ENCODE data around the gene PSMD11.
"Not testable (repeated sequence)": the region's sequence is repeated elsewhere in the genome, so short reads cannot be mapped to it uniquely, and the experiment has no call there.

PSMD11 gene

GRCh38 chr17:32450379-32450778, 6.1 kb downstream of the PSMD11 start:
- Histone ChIP-seq H3K36me3 (replicated peaks) (peaks cover 64% of the 10 kb centered on the region), H3K4me1 (peaks cover 13% of the 10 kb centered on the region)
- in situ Hi-C loops (cut with MboI; ENCODE audit: low sequenced_read_pairs); H3K9me3 ChIP-seq; H3K27me3 ChIP-seq (ENCODE audit: low read depth); DNase-seq (ENCODE audit: low spot score in 2 of 2); H3K4me3 ChIP-seq: not testable (repeated sequence)

DNA sequence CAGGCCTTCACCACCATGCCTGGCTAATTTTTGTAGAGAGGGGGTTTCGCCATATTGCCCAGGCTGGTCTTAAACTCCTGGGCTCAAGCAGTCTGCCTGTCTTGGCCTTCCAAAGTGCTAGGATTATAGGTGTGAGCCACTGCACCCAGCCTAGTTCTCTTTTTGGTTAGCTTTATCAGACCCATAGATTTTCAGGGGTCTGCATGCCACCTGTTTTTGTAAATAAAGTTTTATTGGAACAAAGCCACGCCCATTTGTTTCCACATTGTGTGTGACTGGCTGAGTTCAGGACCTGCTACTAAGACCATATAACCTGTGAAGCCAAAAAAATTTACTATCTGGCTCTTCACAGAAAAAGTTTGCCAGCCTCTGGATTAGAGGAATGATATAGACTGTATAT, 7.6 kb downstream of the PSMD11 start:
- in situ Hi-C loops (cut with MboI; ENCODE audit: low sequenced_read_pairs): no loop called here
- no peak for DNase-seq (ENCODE audit: low spot score in 2 of 2)
- no peaks in the 10 kb centered on the region for H3K9me3 ChIP-seq
- H3K4me1 ChIP-seq: peaks cover 3% of the 10 kb centered on the region; the same call in 1 of the 2 replicates
- H3K4me3 ChIP-seq: no peak overlapping the region
- H3K27me3 ChIP-seq (ENCODE audit: low read depth): no peaks in the 10 kb centered on the region
- H3K36me3 ChIP-seq (replicated peaks): peaks cover 74% of the 10 kb centered on the region

GRCh38 chr17:32452281-32452680, 8.0 kb downstream of the PSMD11 start:
- DNase-seq (ENCODE audit: low spot score in 2 of 2): no peak
- in situ Hi-C loops (cut with MboI; ENCODE audit: low sequenced_read_pairs): no loop called here
- H3K9me3 ChIP-seq: no peaks in the 10 kb centered on the region
- no peaks in the 10 kb centered on the region for H3K27me3 ChIP-seq (ENCODE audit: low read depth)
- H3K36me3 ChIP-seq (replicated peaks): peaks cover 72% of the 10 kb centered on the region
- H3K4me3 ChIP-seq: no peak overlapping the region
- H3K4me1 ChIP-seq: no peaks in the 10 kb centered on the region; the same call in 1 of the 2 replicates

- H3K4me1 ChIP-seq: no peaks in the 10 kb centered on the region
- no peak for DNase-seq (ENCODE audit: low spot score in 2 of 2)
- H3K27me3 ChIP-seq (ENCODE audit: low read depth): no peaks in the 10 kb centered on the region
- H3K4me3 ChIP-seq: no peak overlapping the region
- peaks cover 78% of the 10 kb centered on the region for H3K36me3 ChIP-seq (replicated peaks)
- H3K9me3 ChIP-seq: no peaks in the 10 kb centered on the region
- in situ Hi-C loops (cut with MboI; ENCODE audit: low sequenced_read_pairs): no loop called here
Measured at GRCh38 chr17:32453370-32453769, 9.1 kb downstream of the PSMD11 start.

DNA sequence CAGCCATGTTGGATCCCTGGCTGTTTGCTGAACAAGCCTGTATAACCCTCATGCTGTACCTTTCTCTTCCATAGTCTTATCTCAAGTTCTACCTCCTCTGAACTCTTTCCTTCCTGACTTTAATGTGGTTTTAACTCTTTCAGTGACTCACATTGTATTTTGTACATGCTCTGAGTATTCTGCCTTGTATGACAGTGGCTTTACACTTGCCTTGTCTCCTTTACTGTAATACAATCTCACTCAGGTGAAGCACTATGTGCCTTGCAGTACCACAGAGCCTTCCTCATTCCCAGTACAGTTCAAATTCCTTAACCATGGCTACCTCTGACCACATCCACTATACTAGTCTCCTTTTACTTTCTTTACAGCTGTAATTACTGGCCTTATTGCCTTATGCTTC, 14.1 kb downstream of the PSMD11 start:
- Histone ChIP-seq H3K36me3 (replicated peaks) (peaks cover 79% of the 10 kb centered on the region), H3K4me1 (peaks cover 3% of the 10 kb centered on the region; the same call in 1 of the 2 replicates), H3K27me3 (ENCODE audit: low read depth) (no peaks in the 10 kb centered on the region), H3K4me3 (no peak overlapping the region), H3K9me3 (no peaks in the 10 kb centered on the region)
- DNase-seq (ENCODE audit: low spot score in 2 of 2): no peak
- in situ Hi-C loops (cut with MboI; ENCODE audit: low sequenced_read_pairs): no loop called here

- Histone ChIP-seq H3K4me3 (no peak overlapping the region), H3K4me1 (peaks cover 3% of the 10 kb centered on the region; the same call in 1 of the 2 replicates), H3K27me3 (ENCODE audit: low read depth) (no peaks in the 10 kb centered on the region), H3K9me3 (no peaks in the 10 kb centered on the region), H3K36me3 (replicated peaks) (peaks cover 77% of the 10 kb centered on the region)
- in situ Hi-C loops (cut with MboI; ENCODE audit: low sequenced_read_pairs): no loop called here
- DNase-seq (ENCODE audit: low spot score in 2 of 2): no peak
Measured at GRCh38 chr17:32460054-32460453, 15.7 kb downstream of the PSMD11 start.

- Histone ChIP-seq H3K4me1 (peaks cover 3% of the 10 kb centered on the region; the same call in 1 of the 2 replicates), H3K9me3 (no peaks in the 10 kb centered on the region), H3K4me3 (no peak overlapping the region), H3K36me3 (replicated peaks) (peaks cover 77% of the 10 kb centered on the region), H3K27me3 (ENCODE audit: low read depth) (no peaks in the 10 kb centered on the region)
- no peak for DNase-seq (ENCODE audit: low spot score in 2 of 2)
- in situ Hi-C loops (cut with MboI; ENCODE audit: low sequenced_read_pairs): no loop called here
Measured at GRCh38 chr17:32461498-32461852, 17.2 kb downstream of the PSMD11 start.

- Histone ChIP-seq H3K4me3 (no peak overlapping the region), H3K4me1 (peaks cover 3% of the 10 kb centered on the region; the same call in 1 of the 2 replicates), H3K9me3 (no peaks in the 10 kb centered on the region), H3K27me3 (ENCODE audit: low read depth) (no peaks in the 10 kb centered on the region), H3K36me3 (replicated peaks) (peaks cover 77% of the 10 kb centered on the region)
- peak; percentile 62 to 83 for DNase-seq (ENCODE audit: low spot score in 2 of 2)
- in situ Hi-C loops (cut with MboI; ENCODE audit: low sequenced_read_pairs): no loop called here
Measured at GRCh38 chr17:32461853-32462617, 17.7 kb downstream of the PSMD11 start.

GRCh38 chr17:32463304-32463703, 19.0 kb downstream of the PSMD11 start:
- Histone ChIP-seq H3K9me3 (no peaks in the 10 kb centered on the region), H3K27me3 (ENCODE audit: low read depth) (no peaks in the 10 kb centered on the region), H3K36me3 (replicated peaks) (peaks cover 76% of the 10 kb centered on the region), H3K4me3 (no peak overlapping the region), H3K4me1 (peaks cover 3% of the 10 kb centered on the region; the same call in 1 of the 2 replicates)
- in situ Hi-C loops (cut with MboI; ENCODE audit: low sequenced_read_pairs): no loop called here
- no peak for DNase-seq (ENCODE audit: low spot score in 2 of 2)

- peaks cover 77% of the 10 kb centered on the region for H3K36me3 ChIP-seq (replicated peaks)
- H3K4me1 ChIP-seq: peaks cover 3% of the 10 kb centered on the region; the same call in 1 of the 2 replicates
- no peak overlapping the region for H3K4me3 ChIP-seq
- no peaks in the 10 kb centered on the region for H3K9me3 ChIP-seq
- in situ Hi-C loops (cut with MboI; ENCODE audit: low sequenced_read_pairs): no loop called here
- H3K27me3 ChIP-seq (ENCODE audit: low read depth): no peaks in the 10 kb centered on the region
- no peak for DNase-seq (ENCODE audit: low spot score in 2 of 2)
Measured at GRCh38 chr17:32464374-32464773, 20.1 kb downstream of the PSMD11 start.

DNA sequence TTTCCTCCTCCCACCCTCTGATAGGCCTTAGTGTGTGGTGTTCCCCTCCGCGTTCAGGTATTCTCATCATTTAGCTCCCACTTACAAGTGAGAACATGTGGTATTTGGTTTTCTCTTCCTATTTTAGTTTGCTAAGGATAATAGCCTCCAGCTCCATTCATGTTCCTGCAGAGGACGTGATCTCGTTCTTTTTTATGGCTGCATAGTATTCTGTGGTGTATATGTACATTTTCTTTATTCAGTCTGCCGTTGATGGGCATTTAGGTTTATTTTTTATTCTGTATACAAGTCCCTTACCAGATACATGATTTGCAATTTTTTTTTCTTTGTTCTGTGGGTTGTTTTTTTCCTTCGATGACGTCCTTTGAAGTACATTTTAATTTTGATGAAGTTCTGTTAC, 23.6 kb downstream of the PSMD11 start:
- H3K4me1 ChIP-seq: no peaks in the 10 kb centered on the region
- DNase-seq (ENCODE audit: low spot score in 2 of 2): no peak
- H3K4me3 ChIP-seq: no peak overlapping the region
- no peaks in the 10 kb centered on the region for H3K9me3 ChIP-seq
- in situ Hi-C loops (cut with MboI; ENCODE audit: low sequenced_read_pairs): no loop called here
- H3K27me3 ChIP-seq (ENCODE audit: low read depth): no peaks in the 10 kb centered on the region
- peaks cover 81% of the 10 kb centered on the region for H3K36me3 ChIP-seq (replicated peaks)

- no peaks in the 10 kb centered on the region for H3K9me3 ChIP-seq
- in situ Hi-C loops (cut with MboI; ENCODE audit: low sequenced_read_pairs): no loop called here
- H3K36me3 ChIP-seq (replicated peaks): peaks cover 80% of the 10 kb centered on the region
- H3K4me3 ChIP-seq: no peak overlapping the region
- no peak for DNase-seq (ENCODE audit: low spot score in 2 of 2)
- H3K27me3 ChIP-seq (ENCODE audit: low read depth): no peaks in the 10 kb centered on the region
- no peaks in the 10 kb centered on the region for H3K4me1 ChIP-seq
Measured at GRCh38 chr17:32470405-32471167, 26.3 kb downstream of the PSMD11 start.

DNA sequence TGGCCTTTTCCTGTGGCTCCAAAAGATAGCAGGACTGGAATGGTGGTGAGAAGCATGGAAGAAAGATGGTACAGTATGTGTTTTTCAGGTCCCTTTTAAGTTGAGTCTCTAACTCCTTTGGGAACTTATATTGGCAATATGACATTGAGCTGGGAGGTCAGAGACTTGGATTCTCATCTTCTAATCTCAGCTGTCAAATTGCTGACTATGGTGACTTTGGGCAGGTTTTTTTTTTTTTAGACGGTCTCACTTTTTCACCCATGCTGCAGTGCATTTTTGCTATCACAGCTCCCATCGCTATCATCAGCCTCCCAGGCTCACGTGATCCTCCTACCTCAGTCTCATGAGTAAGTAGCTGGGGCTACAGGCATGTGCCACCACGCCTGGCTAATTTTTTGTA, 27.3 kb downstream of the PSMD11 start:
- peaks cover 83% of the 10 kb centered on the region for H3K36me3 ChIP-seq (replicated peaks)
- in situ Hi-C loops (cut with MboI; ENCODE audit: low sequenced_read_pairs): no loop called here
- H3K4me3 ChIP-seq: no peak overlapping the region
- H3K4me1 ChIP-seq: no peaks in the 10 kb centered on the region
- no peaks in the 10 kb centered on the region for H3K9me3 ChIP-seq
- DNase-seq (ENCODE audit: low spot score in 2 of 2): no peak
- H3K27me3 ChIP-seq (ENCODE audit: low read depth): no peaks in the 10 kb centered on the region

DNA sequence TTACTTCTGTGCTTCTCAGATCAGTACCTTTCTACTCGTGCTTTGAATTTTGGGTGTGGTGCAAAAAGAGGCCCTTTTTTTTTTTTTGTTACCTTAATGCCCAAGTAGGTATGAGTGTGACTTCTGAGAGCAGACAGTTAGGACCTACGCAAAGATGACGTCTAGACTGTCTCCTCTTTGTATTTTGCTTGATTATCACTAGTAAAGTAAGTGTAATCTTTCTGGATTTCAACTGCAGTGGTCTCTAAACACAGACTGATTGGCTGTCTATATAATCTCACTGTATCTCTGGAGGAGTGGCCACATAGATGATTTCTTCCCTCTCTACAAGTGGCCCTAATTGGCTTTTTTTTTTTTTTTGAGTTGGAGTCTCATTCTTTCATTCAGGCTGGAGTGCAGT, 30.9 kb downstream of the PSMD11 start:
- H3K36me3 ChIP-seq (replicated peaks): peaks cover 91% of the 10 kb centered on the region
- no peak for DNase-seq (ENCODE audit: low spot score in 2 of 2)
- H3K9me3 ChIP-seq: no peaks in the 10 kb centered on the region
- no peaks in the 10 kb centered on the region for H3K4me1 ChIP-seq
- no peak overlapping the region for H3K4me3 ChIP-seq
- in situ Hi-C loops (cut with MboI; ENCODE audit: low sequenced_read_pairs): no loop called here
- no peaks in the 10 kb centered on the region for H3K27me3 ChIP-seq (ENCODE audit: low read depth)

All from HAP-1 (cell line).